GM20000 (cell line): ENCODE results near the gene SLC35F3.

Experiments used
- DNase-seq: peaks from one replicate; pipeline ENCODE4 v3.0.0; 2012; ENCODE audit warnings: low spot score
- CTCF ChIP-seq: IDR thresholded peaks from 2 replicates; pipeline ENCODE4 v1.5.1; 2012; ENCODE audit warnings: mild to moderate bottlenecking, control low read depth; ENCODE audit errors: extremely low read depth, missing control alignments

Gene SLC35F3

GRCh38 chr1:234231061-234231892 is 326.8 kb downstream of the SLC35F3 start:
- TF ChIP-seq CTCF: peak; percentile 29
- DNase-seq: peak; percentile 60

- TF ChIP-seq CTCF: no peak
- no peak for DNase-seq
Measured at GRCh38 chr1:234231893-234232276, 327.4 kb downstream of the SLC35F3 start.

- no peak for DNase-seq
- no peak for TF ChIP-seq CTCF
Measured at GRCh38 chr1:234234199-234234598, 329.7 kb downstream of the SLC35F3 start.

- no peak for TF ChIP-seq CTCF
- DNase-seq: no peak
Measured at GRCh38 chr1:234235434-234235881, 331.0 kb downstream of the SLC35F3 start.

- TF ChIP-seq CTCF: no peak
- no peak for DNase-seq
Measured at GRCh38 chr1:234237393-234237792, 332.9 kb downstream of the SLC35F3 start.

DNA sequence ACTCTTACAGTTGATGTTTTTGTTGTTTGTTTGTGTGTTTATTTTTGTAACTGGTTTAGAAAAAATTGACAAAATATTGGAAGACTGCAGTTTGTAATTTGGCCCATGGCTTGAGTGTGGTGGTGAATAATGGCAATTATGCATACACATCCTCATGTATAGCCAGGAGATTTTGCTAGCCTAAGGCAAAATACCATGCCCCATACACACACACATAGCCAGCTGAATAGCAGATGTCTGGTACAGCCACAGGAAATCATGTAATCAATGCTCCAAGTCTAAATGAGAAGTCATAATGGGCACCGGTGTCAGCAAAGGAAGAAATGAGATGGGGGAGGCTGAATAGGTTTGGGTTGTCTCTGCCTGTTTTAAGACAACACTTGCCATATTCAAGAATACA is 333.6 kb downstream of the SLC35F3 start:
- no peak for DNase-seq
- no peak for TF ChIP-seq CTCF

DNA sequence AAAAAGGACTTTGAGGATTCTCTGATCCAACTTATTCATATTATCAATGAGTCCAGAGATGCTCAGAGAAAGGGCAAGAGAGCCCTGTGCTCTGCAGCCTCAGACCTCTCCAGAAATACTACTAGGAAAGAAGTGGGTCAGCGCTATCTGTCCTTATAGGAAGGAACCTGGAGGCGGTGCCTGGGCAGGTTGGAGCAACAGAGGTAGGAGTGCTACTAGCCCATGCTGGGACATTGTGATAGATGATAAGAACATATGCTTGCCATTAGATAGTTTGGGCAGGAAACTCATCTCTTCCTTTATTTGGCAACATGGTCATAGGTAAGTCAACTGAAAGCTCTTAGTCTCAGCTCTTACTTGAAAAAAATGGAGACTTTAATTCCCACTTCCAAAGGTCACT is 335.0 kb downstream of the SLC35F3 start:
- TF ChIP-seq CTCF: no peak
- no peak for DNase-seq
